ENCODE data around the gene OGFOD2. TPM values are rescaled to one million over a fixed set of nuclear protein-coding genes. Genes with fewer than 3 reads are reported as not detected.

OGFOD2 gene
- total and polyA plus RNA-seq, 9 of the 15 experiments (the other 6 are each of a cell fraction or from before 2014, with no cell fraction given), result 1.4 to 111 (median 18.5) TPM

- peak; percentile 5; the same call in 1 of the 2 replicates for TF ChIP-seq REST (IDR thresholded peaks at IDR 0.05; ENCODE audit: borderline replicate concordance)
- TF ChIP-seq REST (CRISPR knock-in tag; IDR thresholded peaks at IDR 0.05; ENCODE audit: low read depth), result no peak
- 0 out of 2 replicates have a peak, but pooled peaks have one; percentile 30 for TF ChIP-seq FOXP4 (CRISPR knock-in tag; IDR thresholded peaks at IDR 0.05; ENCODE audit: borderline replicate concordance)
- TF ChIP-seq SMARCB1 (IDR thresholded peaks at IDR 0.05; ENCODE audit: insufficient read length, low read depth), result no peak
- TF ChIP-seq FUS (optimal IDR thresholded peaks at IDR 0.05; ENCODE audit: low read depth, low read length), result no peak
- peak in 2 of 3 experiments; percentile 14 to 58 for TF ChIP-seq YY1 (IDR thresholded peaks at IDR 0.05; ENCODE audit: borderline replicate concordance in 1 of 3, control insufficient read depth in 1 of 3, extremely low read depth in 1 of 3, insufficient read depth in 3 of 3, insufficient read length in 1 of 3, insufficient replicate concordance in 2 of 3, low read depth in 1 of 3, low read length in 2 of 3)
- TF ChIP-seq, protein P1, sequence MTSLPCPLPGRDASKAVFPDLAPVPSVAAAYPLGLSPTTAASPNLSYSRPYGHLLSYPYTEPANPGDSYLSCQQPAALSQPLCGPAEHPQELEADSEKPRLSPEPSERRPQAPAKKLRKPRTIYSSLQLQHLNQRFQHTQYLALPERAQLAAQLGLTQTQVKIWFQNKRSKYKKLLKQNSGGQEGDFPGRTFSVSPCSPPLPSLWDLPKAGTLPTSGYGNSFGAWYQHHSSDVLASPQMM (CRISPR knock-in tag; IDR thresholded peaks at IDR 0.05), result no peak
- TF ChIP-seq ZNF75A (CRISPR knock-in tag; IDR thresholded peaks at IDR 0.05), result no peak
- TF ChIP-seq HDAC2 (IDR thresholded peaks at IDR 0.05), result no peak
- TF ChIP-seq ZNF764 (CRISPR knock-in tag; IDR thresholded peaks at IDR 0.05; ENCODE audit: low read depth), result no peak
- no peak for TF ChIP-seq TEAD4 (IDR thresholded peaks at IDR 0.05; ENCODE audit: low read length)
- no peak for TF ChIP-seq TEAD4 (CRISPR knock-in tag; IDR thresholded peaks at IDR 0.05; ENCODE audit: borderline replicate concordance)
- no peak for TF ChIP-seq SLC30A9 (CRISPR knock-in tag; IDR thresholded peaks at IDR 0.05)
- TF ChIP-seq ZKSCAN8 (CRISPR knock-in tag; IDR thresholded peaks at IDR 0.05), result no peak
- no peak for TF ChIP-seq CBX5 (IDR thresholded peaks at IDR 0.05; ENCODE audit: borderline replicate concordance, low read depth)
Measured at GRCh38 chr12:122981036-122981471, 6.0 kb downstream of the OGFOD2 start (continued).

All from K562 (cell line).